Neuron (in vitro differentiated cells): ENCODE results near the gene LTBR.

Experiments used
- H2AFZ ChIP-seq: one replicate; pipeline ENCODE4 v1.6.1; 2013; ENCODE audit warnings: low read depth, mild to moderate bottlenecking, inconsistent platforms, low read length, moderate library complexity
- H3K27me3 ChIP-seq: one replicate; pipeline ENCODE4 v1.6.1; 2013; ENCODE audit warnings: low read length; ENCODE audit not compliant: insufficient read depth
- H3K36me3 ChIP-seq: one replicate; pipeline ENCODE4 v1.6.1; 2013; ENCODE audit warnings: low read length; ENCODE audit not compliant: insufficient read depth
- H3K4me1 ChIP-seq: one replicate; pipeline ENCODE4 v1.6.1; 2013; ENCODE audit warnings: low read length; ENCODE audit not compliant: insufficient read depth
- H3K4me3 ChIP-seq: 2 replicates; pipeline ENCODE4 v1.5.1; 2013; ENCODE audit warnings: mild to moderate bottlenecking, low read length, moderate library complexity
- H3K9me3 ChIP-seq: one replicate; pipeline ENCODE4 v1.6.1; 2013; ENCODE audit warnings: low read length

Gene LTBR

DNA sequence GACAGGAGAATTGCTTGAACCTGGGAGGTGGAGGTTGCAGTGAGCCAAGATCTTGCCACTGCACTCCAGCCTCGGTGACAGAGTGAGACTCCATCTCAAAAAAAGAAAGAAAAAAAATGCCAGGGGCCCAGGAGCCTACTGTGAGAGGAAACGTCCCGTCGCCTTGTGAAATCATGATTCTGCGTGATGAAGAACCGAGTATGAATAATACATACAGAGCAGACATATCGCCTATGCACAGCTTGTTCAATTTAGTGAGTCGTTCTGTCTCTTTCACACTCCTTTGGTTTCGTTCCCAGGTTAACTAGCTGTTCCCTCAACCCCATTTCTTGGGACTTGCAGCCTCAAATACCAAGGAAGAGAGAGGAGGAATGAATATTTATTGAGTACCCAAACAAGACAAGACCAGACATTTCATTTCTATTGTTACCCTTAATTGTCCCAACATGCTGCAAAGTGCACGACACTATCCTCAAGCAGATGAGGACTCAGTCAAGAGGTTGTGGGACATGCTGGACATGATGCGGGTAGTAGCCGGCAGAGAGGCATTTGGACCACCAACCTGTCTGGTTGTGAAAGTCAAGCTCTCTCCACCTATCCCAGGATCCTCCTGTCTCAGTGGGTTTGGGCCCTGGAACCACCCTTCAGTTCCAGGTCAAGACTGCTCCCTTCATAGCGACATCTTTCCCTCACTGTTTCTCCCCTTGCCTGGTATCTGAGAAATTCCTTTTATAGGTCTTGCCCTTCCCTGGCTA is 52.2 kb downstream of the LTBR start:
- Histone ChIP-seq H3K36me3 (no peaks in the 10 kb centered on the region), H3K27me3 (no peaks in the 10 kb centered on the region), H3K4me1 (no peaks in the 10 kb centered on the region), H3K9me3 (no peaks in the 10 kb centered on the region), H3K4me3 (no peak overlapping the region), H2AFZ (no peak overlapping the region)

DNA sequence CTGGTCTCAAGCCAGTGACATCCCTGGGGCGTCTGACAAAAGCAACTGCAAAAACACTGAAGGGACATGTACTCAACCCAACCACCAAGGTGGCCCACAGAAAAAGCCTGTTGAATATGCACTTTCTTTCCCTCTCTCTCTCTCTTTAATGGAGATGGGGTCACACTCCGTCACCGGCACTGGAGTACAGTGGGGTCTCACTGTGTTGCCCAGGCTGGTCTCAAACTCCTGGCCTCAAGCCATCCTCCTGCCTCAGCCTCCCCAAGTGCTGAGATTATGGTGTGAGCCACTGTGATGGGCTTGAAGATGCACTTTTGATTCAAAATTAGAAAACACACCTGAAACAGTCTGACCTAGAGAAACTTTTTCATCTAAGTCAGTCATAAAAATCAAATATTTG is 53.6 kb downstream of the LTBR start:
- Histone ChIP-seq H3K4me1 (no peaks in the 10 kb centered on the region), H3K9me3 (no peaks in the 10 kb centered on the region), H3K4me3 (no peak overlapping the region), H2AFZ (no peak overlapping the region), H3K27me3 (no peaks in the 10 kb centered on the region), H3K36me3 (no peaks in the 10 kb centered on the region)

DNA sequence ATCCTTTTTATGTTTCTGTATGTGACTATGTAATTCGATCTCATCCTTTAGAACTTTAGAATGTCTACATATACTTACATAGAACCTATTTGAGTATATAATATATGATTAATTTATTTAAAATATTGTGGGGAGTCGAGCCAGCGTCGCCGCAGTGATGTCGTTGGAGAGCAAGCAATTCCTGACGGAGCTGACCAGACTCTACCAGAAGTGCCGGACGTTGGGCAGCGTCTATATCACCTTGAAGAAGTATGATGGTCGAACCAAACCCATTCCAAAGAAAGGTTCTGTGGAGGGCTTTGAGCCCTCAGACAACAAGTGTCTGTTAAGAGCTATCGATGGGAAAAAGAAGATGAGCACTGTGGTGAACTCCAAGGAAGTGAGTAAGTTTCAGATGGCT is 54.4 kb downstream of the LTBR start:
- no peak overlapping the region for H2AFZ ChIP-seq
- H3K4me1 ChIP-seq = no peaks in the 10 kb centered on the region
- H3K27me3 ChIP-seq = no peaks in the 10 kb centered on the region
- no peaks in the 10 kb centered on the region for H3K9me3 ChIP-seq
- no peak overlapping the region for H3K4me3 ChIP-seq
- H3K36me3 ChIP-seq = no peaks in the 10 kb centered on the region

DNA sequence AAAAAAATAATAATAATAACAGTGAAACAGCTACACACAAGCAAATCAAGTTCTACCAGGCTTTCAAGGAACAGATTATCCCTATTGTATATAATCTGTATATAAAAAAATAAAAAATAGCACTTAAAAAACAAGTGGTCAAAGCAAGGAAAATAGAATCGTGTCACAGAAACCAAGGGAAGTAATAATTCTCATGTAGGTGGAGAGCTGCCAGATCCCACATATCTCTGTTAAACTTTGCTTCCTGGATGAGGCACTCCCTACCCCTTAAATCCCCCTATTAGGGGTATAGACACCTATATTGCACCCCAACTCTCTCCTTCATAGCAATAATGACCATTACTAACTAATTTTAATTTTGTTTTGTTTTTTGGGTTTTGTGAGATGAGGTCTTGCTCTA is 56.4 kb downstream of the LTBR start:
- no peaks in the 10 kb centered on the region for H3K9me3 ChIP-seq
- no peaks in the 10 kb centered on the region for H3K27me3 ChIP-seq
- H3K4me1 ChIP-seq = no peaks in the 10 kb centered on the region
- H2AFZ ChIP-seq = no peak overlapping the region
- no peaks in the 10 kb centered on the region for H3K36me3 ChIP-seq
- H3K4me3 ChIP-seq = no peak overlapping the region
